GM12878 (cell line): ENCODE results near the gene COL4A4. TPM values are rescaled to one million over a fixed set of nuclear protein-coding genes. Genes with fewer than 3 reads are reported as not detected.
"Not testable (repeated sequence)": the region's sequence is repeated elsewhere in the genome, so short reads cannot be mapped to it uniquely, and the experiment has no call there.

Experiments used
- ATAC-seq: fragments of 200-7000 bp; cut with Tn5 transposase; 3 replicates; pipeline ENCODE4 v1.9.1; 2020; ENCODE audit warnings: mild to moderate bottlenecking, moderate library complexity
- BruUV-seq: library from RNA; stranded (reverse); fragments of 400-500 nt; replicated peaks from 2 replicates; lab custom pipeline; 2021; lab: Mats Ljungman, UMichigan
- CTCF ChIA-PET: fragments of 300-600 bp; sonication (Branson Sonifier 250); formaldehyde crosslinking; extraction: SDS; loops from one replicate; lab custom pipeline; 2021; ENCODE audit warnings: inconsistent platforms; lab: Yijun Ruan, JAX
- POLR2A ChIA-PET: fragments of 350-600 bp; formaldehyde crosslinking; extraction: SDS; loops from one replicate; lab custom pipeline; 2021; ENCODE audit warnings: inconsistent platforms; lab: Charles Lee
- RAD21 ChIA-PET: fragments of 300-600 bp; sonication (Branson Sonifier 250); formaldehyde crosslinking; loops from one replicate; lab custom pipeline; 2023; ENCODE audit warnings: antibody characterized with exemption; ENCODE audit not compliant: unreplicated experiment; lab: Charles Lee
- SMC1A ChIA-PET: fragments of 300-600 bp; sonication (Branson Sonifier 250); formaldehyde crosslinking; loops from one replicate; lab custom pipeline; 2023; ENCODE audit not compliant: unreplicated experiment, uncharacterized antibody; lab: Charles Lee
- DNase-seq: peaks from one replicate; pipeline ENCODE4 v3.0.0-alpha.2; 2011; ENCODE audit warnings: low read depth, low spot score
- FAIRE-seq: peaks from 3 replicates; lab custom pipeline; 2011; peaks lifted over from hg19 to GRCh38; lab: Jason Lieb, UNC
- H2AFZ ChIP-seq: 2 replicates; pipeline ENCODE4 v1.6.0; 2011; ENCODE audit warnings: low read depth, low read length, control low read depth; ENCODE audit not compliant: control insufficient read depth
- H3K27ac ChIP-seq: 2 replicates; pipeline ENCODE4 v1.5.1; 2011; ENCODE audit warnings: control low read depth; ENCODE audit not compliant: control insufficient read depth, insufficient read depth
- H3K27me3 ChIP-seq, 2 experiments: replicated peaks in 1 of 2; 2 replicates each; pipeline versions ENCODE4 v1.6.0 to v1.6.1; 2011; ENCODE audit warnings: low read length in 1 of 2; ENCODE audit not compliant: control insufficient read depth in 2 of 2, insufficient read depth in 2 of 2
- H3K36me3 ChIP-seq, 2 experiments: 2 replicates each; pipeline ENCODE4 v1.5.1; 2011; ENCODE audit warnings: low read length in 1 of 2; ENCODE audit not compliant: control insufficient read depth in 2 of 2, insufficient read depth in 2 of 2
- H3K4me1 ChIP-seq: 2 replicates; pipeline ENCODE4 v1.6.1; 2011; ENCODE audit warnings: mild to moderate bottlenecking, low read length, moderate library complexity, mixed read lengths; ENCODE audit not compliant: control insufficient read depth, insufficient read depth
- H3K4me2 ChIP-seq: 2 replicates; pipeline ENCODE4 v1.6.0; 2011; ENCODE audit warnings: control low read depth; ENCODE audit not compliant: control insufficient read depth, insufficient read depth
- H3K4me3 ChIP-seq: fragments of 200-600 bp; sonication (generic); 2 replicates; pipeline ENCODE4 v1.5.1; 2016
- H3K79me2 ChIP-seq: 2 replicates; pipeline ENCODE4 v1.6.0; 2011; ENCODE audit warnings: low read length; ENCODE audit not compliant: control insufficient read depth, insufficient read depth
- H3K9ac ChIP-seq: 2 replicates; pipeline ENCODE4 v1.8.0; 2011; ENCODE audit warnings: low read length, control low read depth, mixed read lengths; ENCODE audit not compliant: control insufficient read depth, insufficient read depth
- H3K9me3 ChIP-seq: replicated peaks from 3 replicates; pipeline ENCODE4 v1.5.1; 2011; ENCODE audit warnings: mild to moderate bottlenecking, low read length; ENCODE audit not compliant: control insufficient read depth, insufficient read depth
- H4K20me1 ChIP-seq: 2 replicates; pipeline ENCODE4 v1.6.0; 2011; ENCODE audit not compliant: control insufficient read depth, insufficient read depth
- BHLHE40 ChIP-seq, 2 experiments: fragments of 450-650 bp in 1 of 2; IDR thresholded peaks; 2 replicates each; pipeline ENCODE4 v1.6.1; 2011 to 2017; ENCODE audit warnings: low read depth in 2 of 2, borderline replicate concordance in 1 of 2, improper control_type of control experiment in 1 of 2, low read length in 1 of 2, mild to moderate bottlenecking in 1 of 2
- ESRRA ChIP-seq: IDR thresholded peaks from 2 replicates; pipeline ENCODE4 v1.6.1; 2012; ENCODE audit warnings: mild to moderate bottlenecking, low read length, improper control_type of control experiment
- KLF5 ChIP-seq: fragments of 450-650 bp; IDR thresholded peaks from 2 replicates; pipeline ENCODE4 v1.6.1; 2014; ENCODE audit warnings: mild to moderate bottlenecking; ENCODE audit not compliant: partially characterized antibody
- MAX ChIP-seq: IDR thresholded peaks from 2 replicates; pipeline ENCODE4 v1.6.1; 2012; ENCODE audit warnings: low read depth, low read length, improper control_type of control experiment
- POU2F2 ChIP-seq: IDR thresholded peaks from 3 replicates; pipeline ENCODE4 v1.6.1; 2011; ENCODE audit warnings: low read depth, mild to moderate bottlenecking, low read length, borderline replicate concordance
- RB1 ChIP-seq: fragments of 450-650 bp; formaldehyde crosslinking; IDR thresholded peaks from 2 replicates; pipeline ENCODE4 v1.6.1; 2017; ENCODE audit warnings: mild to moderate bottlenecking, borderline replicate concordance
- SMARCA5 ChIP-seq: fragments of 450-650 bp; IDR thresholded peaks from 2 replicates; pipeline ENCODE4 v1.6.1; 2017; ENCODE audit warnings: mild to moderate bottlenecking
- SUPT20H ChIP-seq: IDR thresholded peaks from 2 replicates; pipeline ENCODE4 v1.6.1; 2011; ENCODE audit warnings: low read depth, mild to moderate bottlenecking, low read length, moderate library complexity, borderline replicate concordance; ENCODE audit not compliant: control insufficient read depth
- ZBED1 ChIP-seq: IDR thresholded peaks from 2 replicates; pipeline ENCODE4 v1.6.1; 2016; ENCODE audit warnings: borderline replicate concordance
- ZBTB11 ChIP-seq: fragments of 450-650 bp; formaldehyde crosslinking; IDR thresholded peaks from 2 replicates; pipeline ENCODE4 v1.5.0; 2022; ENCODE audit warnings: mild to moderate bottlenecking, missing genetic modification characterization
- WGBS: methylation state at CpG from one replicate; pipeline ENCODE4 v1.1.6; 2016; ENCODE audit warnings: low lambda C conversion rate; ENCODE audit not compliant: insufficient replicate concordance, insufficient coverage; ENCODE audit errors: missing lambda C conversion rate; 5-methylcytosine and 5-hydroxymethylcytosine counted together
- in situ Hi-C: fragments of 300-500 bp; cut with MboI; formaldehyde crosslinking; loops from 9 replicates; pipeline ENCODE4 v1.14.3; 2018; ENCODE audit warnings: mixed read lengths
- intact Hi-C: fragments of 100-400 bp; cut with micrococcal nuclease; formaldehyde crosslinking; loops from one replicate; pipeline ENCODE4 v1.14.2; 2022; ENCODE audit not compliant: unreplicated experiment
- polyA plus RNA-seq, 11 experiments: library from polyadenylated mRNA; depleted of rRNA in 4 of 11; unstranded in 6 of 11; stranded (reverse) in 5 of 11; fragments of >200 nt; fragmentation: Nextera tagmentation in 4 of 11; fragmentation: Illumina TruSeq in 1 of 11; extraction: Ambion mirVana in 4 of 11; extraction: Trizol in 1 of 11; gene quantifications; 1 replicate in 1 of 11; 2 replicates in 10 of 11; pipeline versions ENCODE4 v1.2.1 to v1.2.3, GENCODE V29; 2011 to 2016; ENCODE audit warnings: inconsistent platforms in 2 of 11, missing spikeins in 2 of 11, low read depth in 1 of 11
- total RNA-seq, 4 experiments: library from RNA; depleted of rRNA in 3 of 4; stranded (reverse); fragments of >200 nt in 3 of 4; fragmentation: Illumina TruSeq in 1 of 4; extraction: Trizol in 1 of 4; gene quantifications; 2 replicates each; pipeline versions ENCODE4 v1.2.1 to v1.2.3, GENCODE V29; 2013 to 2021

The COL4A4 gene
- total and polyA plus RNA-seq, 10 of the 15 experiments (the other 5 are each of a cell fraction or from before 2014, with no cell fraction given): 0.19 to 4.0 (median 2.1) TPM

GRCh38 chr2:227177592-227178336 is 13.8 kb upstream of the COL4A4 start:
- ChIA-PET RAD21 (no interaction called here), CTCF (no interaction called here), POLR2A (interaction anchor here (0.7 kb wide), 1 partner anchor 393 kb away, joined by 3 read pairs; no protein-coding TSS in a partner anchor), SMC1A (no interaction called here)
- no peak for FAIRE-seq
- H2AFZ ChIP-seq: no peak overlapping the region
- no peak for DNase-seq
- H3K27me3 ChIP-seq: no peaks in the 10 kb centered on the region
- BruUV-seq: no TSS peak
- no peak overlapping the region for H3K4me2 ChIP-seq
- H4K20me1 ChIP-seq: no peaks in the 10 kb centered on the region
- no peaks in the 10 kb centered on the region for H3K36me3 ChIP-seq
- H3K9me3 ChIP-seq: no peaks in the 10 kb centered on the region
- TF ChIP-seq ZBTB11 (CRISPR knock-in tag) (no peak), KLF5 (no peak), POU2F2 (no peak), BHLHE40 (IDR thresholded peaks at IDR 0.05; ENCODE audit: borderline replicate concordance in 1 of 2, low read depth in 2 of 2, low read length in 1 of 2) (no peak), MAX (no peak), SMARCA5 (no peak), ZBED1 (no peak), ESRRA (no peak), RB1 (no peak), SUPT20H (no peak)
- no peak overlapping the region for H3K9ac ChIP-seq
- in situ Hi-C loops (no loop called here), intact Hi-C loops (no loop called here)
- H3K27ac ChIP-seq: no peak overlapping the region
- no peaks in the 10 kb centered on the region for H3K4me1 ChIP-seq
- whole genome bisulfite sequencing: 95% methylated on average over 12 of the region's 12 CpGs
- H3K4me3 ChIP-seq: no peak overlapping the region
- ATAC-seq: no peak
- no peaks in the 10 kb centered on the region for H3K79me2 ChIP-seq

GRCh38 chr2:227171779-227172178 is 7.8 kb upstream of the COL4A4 start:
- POLR2A ChIA-PET, ATAC-seq, H3K36me3 ChIP-seq, H3K9ac ChIP-seq, H2AFZ ChIP-seq, H3K27me3 ChIP-seq, H3K4me3 ChIP-seq, H3K27ac ChIP-seq, H3K79me2 ChIP-seq, H3K4me1 ChIP-seq, H3K4me2 ChIP-seq, intact Hi-C loops, SMC1A ChIA-PET, H4K20me1 ChIP-seq, DNase-seq, FAIRE-seq, in situ Hi-C loops, BruUV-seq, H3K9me3 ChIP-seq: not testable (repeated sequence)
- RAD21 ChIA-PET: interaction anchor here (0.7 kb wide), 1 partner anchor 66 kb away, joined by 3 read pairs; no protein-coding TSS in a partner anchor
- CTCF ChIA-PET: interaction anchor here (1.3 kb wide), 1 partner anchor 66 kb away, joined by 4 read pairs; no protein-coding TSS in a partner anchor
- 97% methylated on average over 11 of the region's 11 CpGs for WGBS
